HG03460 (cell line): ENCODE measurements around the gene RNGTT.
A peak's percentile ranks its signal among the peaks of the same experiment; 100 is the strongest.
"Not testable (repeated sequence)": the region's sequence is repeated elsewhere in the genome, so short reads cannot be mapped to it uniquely, and the experiment has no call there.

Source experiments
- ATAC-seq: cut with Tn5 transposase; IDR thresholded peaks from one replicate; pipeline ENCODE4 v1.9.1; 2021; ENCODE audit not compliant: unreplicated experiment

Gene RNGTT

GRCh38 chr6:88741939-88742338, 221.5 kb downstream of the RNGTT start:
- ATAC-seq, result no peak

DNA sequence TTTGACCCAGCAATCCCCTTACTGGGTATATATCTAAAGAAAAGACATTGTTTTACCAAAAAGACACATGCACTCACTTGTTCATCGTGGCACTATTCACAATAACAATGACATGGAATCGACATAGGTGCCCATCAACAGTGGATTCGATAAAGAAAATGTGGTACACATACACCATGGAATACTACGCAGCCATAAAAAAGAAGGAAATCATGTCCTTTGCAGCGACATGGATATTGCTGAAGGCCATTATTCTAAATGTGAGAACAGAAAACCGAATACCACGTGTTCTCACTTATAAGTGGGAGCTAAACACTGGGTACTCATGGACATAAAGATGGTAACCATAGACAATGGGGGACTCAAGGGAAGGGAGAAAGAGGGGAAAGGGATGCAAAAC, 222.3 kb downstream of the RNGTT start:
- no peak for ATAC-seq

DNA sequence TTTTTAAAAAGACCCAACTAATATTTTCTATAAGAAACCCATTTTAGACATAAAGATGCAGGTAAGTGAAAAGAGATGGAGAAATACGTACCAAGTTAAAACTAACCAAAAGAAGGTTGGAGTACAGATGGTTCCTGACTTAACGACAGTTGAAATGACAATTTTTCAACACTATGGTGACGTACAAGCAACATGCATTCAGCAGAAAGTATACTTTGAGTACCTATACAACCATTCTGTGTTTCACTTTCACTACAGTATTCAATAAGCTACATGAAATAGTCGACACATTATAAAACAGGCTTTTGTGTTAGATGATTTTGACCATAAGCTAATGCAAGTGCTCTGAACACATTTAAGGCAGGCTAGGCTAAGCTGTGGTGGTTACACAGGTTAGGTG, 228.9 kb downstream of the RNGTT start:
- ATAC-seq, result no peak

- no peak for ATAC-seq
Measured at GRCh38 chr6:88730611-88731011, 232.8 kb downstream of the RNGTT start.

- no peak for ATAC-seq
Measured at GRCh38 chr6:88728756-88729155, 234.7 kb downstream of the RNGTT start.

- not testable (repeated sequence) for ATAC-seq
Measured at GRCh38 chr6:88726409-88726808, 237.0 kb downstream of the RNGTT start.

DNA sequence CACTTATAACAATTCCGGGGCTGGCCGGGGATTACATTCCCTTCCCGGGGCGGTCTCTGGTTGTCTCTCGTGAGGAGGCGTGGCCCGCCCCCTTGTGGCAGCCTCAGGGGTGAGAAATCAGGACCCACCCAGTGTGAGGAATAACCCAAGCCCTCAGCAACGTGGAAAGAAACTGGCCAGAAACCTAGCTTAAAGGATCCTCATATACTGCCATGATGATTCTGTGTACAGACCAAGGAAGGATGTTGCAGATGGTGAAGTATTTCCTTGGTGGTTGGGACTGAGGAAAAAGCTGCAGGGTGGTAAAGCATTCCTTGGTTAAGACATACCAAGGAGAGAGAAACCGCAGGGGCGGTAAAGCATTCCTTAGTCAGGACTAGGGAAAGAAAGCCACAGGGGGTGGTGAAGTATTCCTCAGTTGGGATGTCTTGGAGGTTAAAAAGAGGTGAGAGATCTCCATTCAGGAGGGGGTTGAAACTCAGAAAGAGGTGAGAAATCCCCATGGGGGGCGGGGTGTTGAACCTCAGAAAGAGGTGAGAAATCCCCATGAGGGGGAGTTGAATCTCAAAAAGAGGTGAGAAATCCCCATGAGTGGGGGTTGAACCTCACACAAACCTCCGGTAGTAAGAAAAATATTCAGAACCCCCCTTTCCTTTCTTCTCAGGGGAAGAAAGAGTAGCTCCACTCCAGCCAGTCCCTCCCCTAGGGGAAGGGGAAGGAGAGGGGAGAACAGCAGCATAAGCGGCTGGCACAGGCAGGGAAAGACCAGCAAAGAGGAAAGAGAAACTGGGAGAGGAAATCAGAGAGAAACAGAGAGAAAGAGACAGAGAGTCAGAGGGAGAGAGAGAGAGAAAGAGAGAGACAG, 238.1 kb downstream of the RNGTT start:
- ATAC-seq, result no peak

- no peak for ATAC-seq
Measured at GRCh38 chr6:88722686-88723085, 240.7 kb downstream of the RNGTT start.

DNA sequence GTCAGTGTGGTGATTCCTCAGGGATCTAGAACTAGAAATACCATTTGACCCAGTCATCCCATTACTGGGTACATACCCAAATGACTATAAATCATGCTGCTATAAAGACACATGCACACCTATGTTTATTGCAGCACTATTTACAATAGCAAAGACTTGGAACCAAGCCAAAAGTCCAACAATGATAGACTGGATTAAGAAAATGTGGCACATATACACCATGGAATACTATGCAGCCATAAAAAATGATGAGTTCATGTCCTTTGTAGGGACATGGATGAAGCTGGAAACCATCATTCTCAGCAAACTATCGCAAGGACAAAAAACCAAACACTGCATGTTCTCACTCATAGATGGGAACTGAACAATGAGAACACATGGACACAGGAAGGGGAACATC, 247.0 kb downstream of the RNGTT start:
- not testable (repeated sequence) for ATAC-seq

- no peak for ATAC-seq
Measured at GRCh38 chr6:88712243-88712936, 251.0 kb downstream of the RNGTT start.

DNA sequence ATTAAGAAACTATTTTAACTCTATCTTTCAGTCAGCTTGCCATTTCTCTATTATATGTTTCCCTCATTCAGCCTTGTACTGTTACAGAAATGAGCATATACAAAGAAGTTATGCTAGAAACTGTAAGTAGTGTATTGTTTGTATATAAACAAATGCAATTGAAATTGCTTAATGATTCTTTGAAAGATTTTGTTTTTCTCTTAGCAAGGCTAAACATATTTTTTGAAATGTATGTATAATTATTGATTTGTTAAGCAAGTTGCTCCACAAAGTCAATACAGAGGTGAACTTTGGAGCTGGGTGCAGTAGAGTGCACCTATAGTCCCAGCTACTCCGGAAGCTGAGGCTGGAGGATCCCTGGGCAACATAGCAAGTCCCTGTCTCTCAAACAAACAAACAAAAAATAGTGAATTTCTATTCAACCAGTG, 253.6 kb downstream of the RNGTT start:
- no peak for ATAC-seq

DNA sequence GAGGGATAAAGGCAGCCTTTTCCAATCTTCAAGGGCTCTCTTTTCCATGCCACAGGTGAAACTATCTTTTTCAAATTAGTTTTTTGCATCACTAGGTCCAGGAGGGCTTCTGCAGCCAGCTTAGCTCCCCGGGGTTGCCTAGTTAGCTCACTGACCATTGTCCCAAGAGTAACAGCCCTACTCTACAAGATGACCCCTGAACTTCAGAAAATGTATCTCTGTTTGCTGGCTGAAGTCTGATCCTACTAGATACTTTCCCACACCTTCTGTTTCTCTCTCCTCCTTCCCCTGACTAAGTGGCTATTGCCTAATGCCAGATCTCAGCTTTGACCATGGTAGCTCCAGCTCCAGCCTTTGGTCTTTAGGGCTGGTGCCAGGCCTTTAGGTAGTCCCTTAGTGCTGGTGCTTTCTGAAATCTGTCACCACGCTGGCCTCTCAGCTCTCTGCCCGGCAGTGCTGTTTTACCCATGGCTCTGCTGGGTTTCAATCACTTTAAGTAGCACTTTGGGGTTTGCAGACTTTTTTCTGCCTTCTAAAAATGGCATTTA, 255.1 kb downstream of the RNGTT start:
- no peak for ATAC-seq

GRCh38 chr6:88705601-88706000, 257.8 kb downstream of the RNGTT start:
- ATAC-seq, result peak; percentile 80

GRCh38 chr6:88704980-88705379, 258.4 kb downstream of the RNGTT start:
- ATAC-seq, result no peak

- no peak for ATAC-seq
Measured at GRCh38 chr6:88702956-88703556, 260.4 kb downstream of the RNGTT start.

GRCh38 chr6:88698661-88699060, 264.8 kb downstream of the RNGTT start:
- ATAC-seq, result no peak

- no peak for ATAC-seq
Measured at GRCh38 chr6:88695937-88696336, 267.5 kb downstream of the RNGTT start.

GRCh38 chr6:88683734-88684133, 279.7 kb downstream of the RNGTT start:
- no peak for ATAC-seq

DNA sequence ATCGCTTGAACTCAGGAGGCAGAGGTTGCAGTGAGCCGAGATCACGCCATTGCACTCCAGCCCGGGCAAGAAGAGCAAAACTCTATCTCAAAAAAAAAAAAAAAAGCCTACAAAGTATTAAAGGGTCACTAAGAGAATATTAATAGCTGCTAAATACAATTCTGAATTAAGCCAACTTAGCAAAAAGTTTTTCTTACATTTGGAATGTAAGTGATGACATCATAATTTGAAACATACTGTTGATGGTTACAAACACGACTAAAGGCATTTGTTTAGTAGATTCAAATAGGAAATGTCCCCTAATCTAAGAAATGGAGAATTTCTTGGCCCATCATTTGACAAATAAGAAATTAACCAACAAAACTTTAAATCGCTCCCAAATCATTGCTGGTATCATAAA, 282.8 kb downstream of the RNGTT start:
- ATAC-seq, result no peak

GRCh38 chr6:88679841-88680240, 283.6 kb downstream of the RNGTT start:
- ATAC-seq, result no peak

DNA sequence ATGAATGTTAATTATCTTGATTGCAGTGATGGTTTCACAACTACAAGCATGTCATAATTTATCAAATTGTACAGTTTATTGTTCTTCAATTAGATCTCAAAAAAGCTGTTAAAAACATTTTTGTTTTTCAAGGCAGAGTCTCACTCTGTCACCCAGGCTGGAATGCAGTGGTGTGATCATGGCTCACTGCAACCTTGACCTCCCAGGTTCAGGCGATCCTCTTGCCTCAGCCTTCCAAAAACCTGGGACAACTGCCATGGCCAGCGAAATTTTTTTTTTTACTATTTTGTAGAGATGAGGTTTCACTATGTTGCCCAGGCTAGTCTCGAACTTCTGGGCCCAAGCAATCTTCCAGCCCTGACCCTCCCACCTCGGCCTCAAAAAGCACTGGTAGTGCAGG, 286.1 kb downstream of the RNGTT start:
- ATAC-seq, result no peak

GRCh38 chr6:88671624-88672023, 291.8 kb downstream of the RNGTT start:
- no peak for ATAC-seq
